HG03457 (cell line): ENCODE data around the gene PDZRN3.

Experiments used
- ATAC-seq: cut with Tn5 transposase; IDR thresholded peaks from one replicate; pipeline ENCODE4 v1.9.1; 2021; ENCODE audit warnings: moderate number of reproducible peaks; ENCODE audit not compliant: unreplicated experiment

The PDZRN3 gene

GRCh38 chr3:73624821-73625665 is at the start of gene PDZRN3:
Gene PDZRN3, minus strand, starts transcription at chr3:73624941.
- no peak for ATAC-seq

GRCh38 chr3:73674280-73674679 is 49.5 kb upstream of the PDZRN3 start:
- no peak for ATAC-seq

GRCh38 chr3:73669260-73669659 is 44.5 kb upstream of the PDZRN3 start:
- ATAC-seq: no peak

- no peak for ATAC-seq
Observed at GRCh38 chr3:73668391-73668790, 43.6 kb upstream of the PDZRN3 start.

- ATAC-seq: no peak
Observed at GRCh38 chr3:73667889-73668288, 43.1 kb upstream of the PDZRN3 start.

GRCh38 chr3:73665286-73665685 is 40.5 kb upstream of the PDZRN3 start:
- no peak for ATAC-seq

- no peak for ATAC-seq
Observed at GRCh38 chr3:73664389-73664788, 39.6 kb upstream of the PDZRN3 start.

- ATAC-seq: no peak
Observed at GRCh38 chr3:73663495-73663894, 38.8 kb upstream of the PDZRN3 start.

- ATAC-seq: no peak
Observed at GRCh38 chr3:73661265-73661664, 36.5 kb upstream of the PDZRN3 start.

GRCh38 chr3:73658227-73658626 is 33.5 kb upstream of the PDZRN3 start:
- no peak for ATAC-seq

- no peak for ATAC-seq
Observed at GRCh38 chr3:73657186-73657585, 32.4 kb upstream of the PDZRN3 start.

GRCh38 chr3:73656241-73656890 is 31.6 kb upstream of the PDZRN3 start:
- ATAC-seq: no peak

- ATAC-seq: no peak
Observed at GRCh38 chr3:73655197-73655596, 30.5 kb upstream of the PDZRN3 start.

GRCh38 chr3:73653877-73654276 is 29.1 kb upstream of the PDZRN3 start:
- ATAC-seq: no peak

- ATAC-seq: no peak
Observed at GRCh38 chr3:73653351-73653750, 28.6 kb upstream of the PDZRN3 start.

- no peak for ATAC-seq
Observed at GRCh38 chr3:73652896-73653295, 28.2 kb upstream of the PDZRN3 start.

GRCh38 chr3:73637042-73637441 is 12.3 kb upstream of the PDZRN3 start:
- no peak for ATAC-seq

GRCh38 chr3:73635254-73635653 is 10.5 kb upstream of the PDZRN3 start:
- ATAC-seq: no peak

GRCh38 chr3:73633916-73634344 is 9.2 kb upstream of the PDZRN3 start:
- ATAC-seq: no peak

- ATAC-seq: no peak
Observed at GRCh38 chr3:73633453-73633852, 8.7 kb upstream of the PDZRN3 start.

- ATAC-seq: no peak
Observed at GRCh38 chr3:73626106-73626505, 1.4 kb upstream of the PDZRN3 start.
